Effector CD8-positive, alpha-beta T cell (primary cell): Measurements from ENCODE around the gene LUC7L3.

Source experiments
- DNase-seq: peaks from one replicate; lab custom pipeline; 2025; lab: John Stamatoyannopoulos, UW

Gene LUC7L3

DNA sequence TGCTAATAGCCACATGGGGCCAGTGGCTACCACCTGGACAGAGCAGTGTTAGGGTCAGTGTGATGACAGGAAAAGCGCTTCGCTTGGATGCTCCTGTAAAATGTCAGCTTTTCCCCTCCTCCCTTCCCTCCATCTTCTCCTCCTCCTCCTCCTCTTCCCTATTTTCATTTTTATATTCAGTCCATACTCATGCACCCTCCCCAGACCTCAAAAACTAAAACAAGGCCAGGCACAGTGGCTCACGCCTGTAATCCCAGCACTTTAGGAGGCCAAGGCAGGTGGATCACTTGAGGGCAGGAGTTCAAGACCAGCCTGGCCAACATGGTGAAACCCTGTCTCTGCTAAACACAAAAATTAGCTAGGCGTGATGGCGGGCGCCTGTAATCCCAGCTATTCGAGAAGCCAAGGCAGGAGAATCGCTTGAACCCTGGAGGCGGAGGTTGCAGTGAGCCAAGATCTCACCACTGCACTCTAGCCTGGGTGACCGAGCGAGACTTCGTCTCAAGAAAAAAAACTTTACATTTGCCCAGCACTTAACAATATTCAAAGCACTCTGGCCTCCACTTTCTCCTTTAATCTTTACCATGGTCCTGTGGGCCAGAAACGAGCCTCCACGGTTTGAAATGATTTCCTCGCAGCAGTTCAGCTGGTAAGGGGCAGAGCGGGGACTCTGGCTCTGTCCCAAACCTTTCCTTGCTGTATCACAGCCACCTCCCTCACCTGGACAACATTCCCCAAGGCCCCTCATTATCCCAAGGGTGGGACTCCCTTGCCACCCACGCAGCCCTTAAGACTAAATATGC, 33.5 kb upstream of the LUC7L3 start:
- DNase-seq: no peak

DNA sequence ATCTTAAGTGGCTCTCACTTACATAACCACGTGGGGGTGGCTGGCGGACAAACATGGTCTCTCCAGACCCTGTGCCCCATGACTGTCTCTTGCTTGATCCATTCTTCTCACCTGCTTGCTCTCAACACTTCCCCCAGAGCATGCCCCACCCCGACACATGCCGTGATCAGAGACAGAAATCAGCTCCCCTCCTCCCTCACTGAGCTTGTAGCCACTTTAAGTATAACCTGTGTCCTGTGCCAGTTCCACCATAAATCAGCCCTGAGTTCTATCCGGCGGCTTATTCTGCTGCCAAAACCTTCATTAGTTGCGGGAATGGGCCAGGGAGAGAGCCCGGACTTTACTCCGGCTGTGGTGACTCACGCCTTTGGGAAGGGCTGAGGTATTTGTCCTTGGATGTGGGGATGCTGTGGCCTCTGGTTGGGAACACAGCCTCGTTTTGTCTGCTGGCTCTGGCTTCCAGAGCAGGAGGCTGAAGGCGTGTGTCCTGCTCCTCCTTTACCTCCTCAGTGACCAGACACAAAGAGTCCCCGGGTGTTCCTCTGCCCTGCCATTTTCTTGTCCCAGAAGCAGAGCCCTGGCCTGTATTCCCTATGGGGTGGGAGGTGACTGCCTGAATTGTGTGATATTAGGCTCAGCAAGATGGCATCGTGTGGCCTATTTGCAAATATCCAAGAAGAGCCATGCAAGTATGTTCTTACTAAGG, 32.8 kb upstream of the LUC7L3 start:
- DNase-seq: no peak

DNA sequence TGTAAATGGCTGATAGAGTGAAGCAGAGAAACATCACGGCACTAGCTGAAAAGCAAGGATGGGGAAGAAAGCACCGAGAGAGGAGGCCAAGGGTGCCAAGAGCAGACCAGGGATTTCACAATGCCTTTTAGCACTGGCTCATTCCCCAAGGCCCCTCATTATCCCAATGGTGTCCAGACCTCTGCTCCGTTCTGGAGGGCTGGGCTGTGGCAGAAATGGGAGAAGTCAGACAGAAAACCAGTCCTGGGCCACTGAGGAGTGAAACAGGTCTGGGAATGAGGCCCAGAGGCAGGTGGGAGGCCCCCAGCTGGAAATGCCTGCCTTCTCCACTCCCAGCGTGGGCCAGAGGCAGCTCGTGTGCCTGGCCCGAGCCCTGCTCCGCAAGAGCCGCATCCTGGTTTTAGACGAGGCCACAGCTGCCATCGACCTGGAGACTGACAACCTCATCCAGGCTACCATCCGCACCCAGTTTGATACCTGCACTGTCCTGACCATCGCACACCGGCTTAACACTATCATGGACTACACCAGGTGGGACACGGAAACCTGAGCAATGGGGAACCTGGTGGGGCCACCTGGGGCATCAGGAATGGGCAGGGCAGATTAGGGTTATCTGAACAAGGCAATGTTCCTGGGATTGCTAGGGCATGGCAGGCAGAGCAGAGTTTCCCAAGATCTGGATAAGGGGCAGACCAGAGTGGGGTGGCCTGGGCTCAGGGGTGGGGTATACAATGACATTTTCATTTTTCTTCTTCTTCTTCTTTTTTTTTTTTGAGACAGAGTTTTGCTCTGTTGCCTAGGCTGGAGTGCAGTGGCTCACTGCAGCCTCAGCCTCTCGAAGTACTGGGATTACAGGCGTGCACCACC, 32.0 kb upstream of the LUC7L3 start:
- no peak for DNase-seq

DNA sequence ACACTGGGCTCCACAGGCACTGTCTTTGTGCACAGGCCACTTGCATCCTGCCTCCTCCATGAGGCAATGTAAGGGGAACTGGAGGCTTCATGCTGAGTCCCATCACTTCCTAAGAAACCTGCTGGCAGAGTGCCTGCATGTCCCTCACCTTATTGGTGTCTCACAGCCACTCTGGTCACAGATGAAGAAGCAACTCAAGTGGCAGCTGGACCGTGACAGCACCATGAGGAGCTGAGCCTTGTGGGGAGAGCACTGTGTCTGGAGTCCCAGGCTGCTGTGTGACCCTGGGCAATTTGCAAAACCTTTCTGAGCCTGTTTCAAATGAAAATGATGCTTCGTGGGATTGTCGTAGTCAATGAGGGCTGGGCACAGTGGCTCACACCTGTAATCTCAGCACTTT, 31.2 kb upstream of the LUC7L3 start:
- no peak for DNase-seq

DNA sequence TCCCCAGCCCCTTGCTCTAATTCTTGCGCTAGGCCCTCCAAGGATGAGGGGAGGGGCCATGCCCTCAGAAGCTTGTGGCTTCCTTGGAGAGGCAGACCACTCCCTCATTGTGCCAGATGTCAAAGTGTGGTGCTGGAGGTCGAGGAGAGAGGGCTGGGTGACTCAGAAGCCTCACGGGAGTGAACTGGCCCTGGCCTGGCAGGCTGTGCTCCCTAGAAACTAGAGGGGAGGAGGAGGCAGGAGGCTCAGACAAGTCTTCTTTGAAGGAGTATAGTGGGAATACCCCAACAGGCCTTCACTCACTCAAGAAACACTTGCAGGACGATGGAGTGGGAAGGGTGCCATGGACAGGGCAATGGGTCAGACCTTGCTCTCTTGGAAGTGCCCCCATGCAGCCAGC, 30.2 kb upstream of the LUC7L3 start:
- no peak for DNase-seq

DNA sequence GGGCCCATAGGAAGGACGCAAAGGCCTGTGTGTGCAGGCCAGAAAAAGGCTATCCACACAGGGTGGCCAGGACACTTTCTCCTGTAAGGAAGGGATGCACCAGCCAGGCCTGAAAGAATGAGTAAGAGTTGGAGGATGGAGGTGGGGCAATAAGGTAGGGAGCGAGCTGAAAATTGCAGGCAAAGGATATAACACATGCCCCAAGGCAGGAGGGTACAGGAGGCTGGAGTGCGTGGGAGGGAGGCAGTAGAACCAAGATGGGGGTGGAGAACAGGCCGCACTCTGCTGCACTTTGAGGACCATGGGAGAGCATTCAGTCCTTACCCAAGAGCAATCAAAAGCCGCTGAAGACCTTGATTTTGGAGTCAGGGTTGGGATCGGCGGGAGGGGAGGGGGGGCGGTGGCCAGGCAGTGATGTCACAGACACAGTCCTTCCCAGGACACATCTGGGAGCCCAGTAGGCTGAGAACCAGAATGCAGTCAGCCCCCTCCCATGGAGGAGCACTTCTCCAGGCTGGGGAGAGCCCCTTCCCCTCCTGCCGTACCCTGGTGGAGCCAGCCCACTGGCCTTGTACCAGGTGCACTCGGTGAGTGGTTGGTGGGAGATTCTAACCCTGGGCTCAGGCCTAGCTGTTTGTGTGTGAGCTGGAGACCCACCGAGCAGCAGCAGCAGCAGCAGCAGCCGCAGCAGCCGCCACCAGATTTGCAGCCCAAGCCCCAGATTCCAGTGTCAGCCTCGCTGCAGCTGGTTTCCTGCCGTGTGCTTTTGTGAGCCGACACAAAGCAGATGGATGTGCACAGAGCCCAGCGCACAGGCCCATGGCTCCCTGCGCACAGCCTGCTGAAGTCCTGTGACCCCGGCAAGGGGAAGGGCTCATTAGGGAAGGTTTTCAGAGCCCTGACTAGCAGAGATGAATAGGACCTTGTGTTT, 29.2 kb upstream of the LUC7L3 start:
- no peak for DNase-seq

DNA sequence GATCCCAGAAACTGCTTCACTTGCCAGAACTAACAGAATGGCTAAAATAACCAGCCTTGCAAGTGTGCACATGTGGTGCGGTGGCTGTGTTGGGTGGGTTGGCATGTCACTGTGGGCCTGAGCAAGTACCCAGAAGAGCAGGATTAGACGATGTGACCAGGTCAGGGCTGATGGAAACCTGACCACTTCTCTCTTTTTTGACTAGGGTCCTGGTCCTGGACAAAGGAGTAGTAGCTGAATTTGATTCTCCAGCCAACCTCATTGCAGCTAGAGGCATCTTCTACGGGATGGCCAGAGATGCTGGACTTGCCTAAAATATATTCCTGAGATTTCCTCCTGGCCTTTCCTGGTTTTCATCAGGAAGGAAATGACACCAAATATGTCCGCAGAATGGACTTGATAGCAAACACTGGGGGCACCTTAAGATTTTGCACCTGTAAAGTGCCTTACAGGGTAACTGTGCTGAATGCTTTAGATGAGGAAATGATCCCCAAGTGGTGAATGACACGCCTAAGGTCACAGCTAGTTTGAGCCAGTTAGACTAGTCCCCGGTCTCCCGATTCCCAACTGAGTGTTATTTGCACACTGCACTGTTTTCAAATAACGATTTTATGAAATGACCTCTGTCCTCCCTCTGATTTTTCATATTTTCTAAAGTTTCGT, 28.4 kb upstream of the LUC7L3 start:
- DNase-seq: no peak

DNA sequence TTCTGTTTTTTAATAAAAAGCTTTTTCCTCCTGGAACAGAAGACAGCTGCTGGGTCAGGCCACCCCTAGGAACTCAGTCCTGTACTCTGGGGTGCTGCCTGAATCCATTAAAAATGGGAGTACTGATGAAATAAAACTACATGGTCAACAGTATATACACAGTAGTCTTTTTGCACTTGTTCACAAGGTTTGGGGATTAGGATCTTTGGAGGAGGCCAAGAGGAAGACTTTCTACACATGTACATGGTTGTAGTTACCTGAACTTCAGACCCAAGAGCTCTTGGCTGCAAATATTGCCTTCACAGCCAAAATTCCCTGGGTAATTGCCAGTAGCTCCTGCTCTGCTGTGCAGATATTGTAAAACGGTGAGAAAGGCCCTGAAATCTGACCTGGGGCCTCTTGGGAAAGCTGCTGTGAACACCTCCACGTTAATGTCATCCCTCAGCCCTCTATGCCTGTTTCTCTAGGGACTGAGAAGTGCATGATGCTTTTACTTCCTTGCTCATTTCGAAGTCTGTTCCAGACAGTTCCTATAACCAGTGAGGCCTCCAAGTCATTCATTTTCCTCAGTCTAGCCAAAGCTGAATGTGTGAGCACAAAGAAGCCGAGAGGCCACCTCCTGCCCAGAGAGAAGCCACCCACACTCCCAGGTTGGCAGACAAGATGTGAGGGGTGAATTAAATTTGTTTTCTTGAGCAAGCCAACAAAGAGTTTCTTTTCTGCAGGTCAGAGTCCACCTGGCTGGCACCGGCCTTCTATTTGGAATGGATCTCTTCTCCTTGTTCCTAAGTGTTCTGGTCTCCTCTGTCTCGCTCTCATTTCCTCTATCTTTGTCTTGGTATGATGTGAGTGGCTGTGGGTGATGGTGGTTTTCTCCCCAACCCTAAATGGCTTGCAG, 27.6 kb upstream of the LUC7L3 start:
- no peak for DNase-seq

DNA sequence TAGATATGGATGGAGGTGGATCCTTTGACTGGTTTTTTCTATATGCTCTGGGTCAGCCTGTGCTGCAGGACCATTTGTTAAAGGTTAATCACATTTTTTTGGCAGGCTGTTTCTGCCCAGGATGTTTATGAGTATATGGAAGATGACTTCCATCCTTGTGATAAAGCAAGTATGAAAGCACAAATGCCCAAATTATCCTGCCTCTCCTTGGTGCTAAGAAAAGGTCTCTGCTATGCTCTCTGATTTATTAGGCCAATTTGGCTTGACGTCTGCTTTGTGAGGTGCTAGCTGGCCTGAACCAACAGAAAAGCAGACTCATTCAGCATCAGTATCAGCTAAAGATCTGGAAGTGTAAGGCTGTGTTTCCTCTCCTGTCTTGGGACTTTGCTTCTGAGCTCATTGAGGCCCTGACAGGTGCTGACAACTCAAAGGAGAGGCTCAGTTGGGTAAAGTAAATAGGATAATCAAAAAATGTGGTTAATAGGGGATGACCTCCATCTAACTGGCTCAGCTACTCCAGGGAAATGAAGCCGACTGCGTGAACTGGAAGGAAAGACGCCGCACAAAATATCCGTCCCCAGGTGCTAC, 26.9 kb upstream of the LUC7L3 start:
- DNase-seq: no peak

DNA sequence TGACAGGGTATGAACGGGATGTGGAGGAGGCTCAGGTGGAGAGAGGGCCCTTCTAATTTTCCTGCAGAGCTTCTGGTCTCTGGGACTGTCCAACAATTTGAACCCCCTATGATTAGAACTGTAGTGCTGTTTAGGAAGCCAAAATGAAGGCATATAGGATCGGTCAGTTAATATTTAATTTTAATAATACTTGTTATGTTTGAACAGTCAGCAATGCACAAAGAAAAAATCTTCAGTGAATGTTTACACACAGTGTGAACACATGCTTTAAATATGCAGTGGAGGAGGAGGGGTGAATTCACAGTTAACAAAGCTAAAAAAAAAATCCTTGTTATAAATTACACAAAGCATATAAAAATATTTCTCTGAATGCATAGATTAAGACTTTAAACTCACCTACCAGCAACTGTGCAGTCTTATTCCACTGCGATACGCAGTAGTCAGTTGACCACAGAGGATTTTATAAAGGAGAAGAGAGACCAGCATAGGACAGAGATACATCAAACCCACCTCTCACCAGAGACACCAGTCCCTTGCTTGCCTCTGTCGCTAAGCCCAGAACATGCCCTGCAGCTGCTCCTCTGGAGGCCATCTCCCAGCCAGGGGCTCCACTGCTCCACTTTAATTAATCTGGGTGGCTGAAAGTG, 26.2 kb upstream of the LUC7L3 start:
- DNase-seq: no peak

DNA sequence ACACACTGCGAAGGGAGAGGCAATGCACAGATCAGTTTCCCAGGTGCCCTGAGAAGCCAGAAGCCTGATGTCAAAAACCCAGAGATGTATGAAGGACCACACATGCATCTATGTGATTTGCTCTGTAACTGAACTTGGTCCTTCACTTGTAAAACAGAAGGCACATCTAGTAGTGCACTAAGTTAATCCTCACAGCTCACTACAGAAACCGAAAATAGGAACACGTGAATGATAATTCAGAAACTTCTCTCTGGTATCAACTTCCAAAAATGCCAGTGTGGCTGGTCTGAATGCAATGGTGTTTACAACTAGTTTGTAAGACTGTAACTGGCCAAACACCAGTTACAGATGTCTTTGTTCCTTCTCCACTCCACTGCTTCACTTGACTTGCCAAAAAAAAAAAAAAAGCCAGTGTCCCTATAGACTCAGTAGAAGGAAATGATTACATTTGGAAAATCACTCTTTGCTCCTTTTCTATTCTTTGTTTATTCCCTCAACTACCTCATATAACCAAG, 23.0 kb upstream of the LUC7L3 start:
- no peak for DNase-seq

DNA sequence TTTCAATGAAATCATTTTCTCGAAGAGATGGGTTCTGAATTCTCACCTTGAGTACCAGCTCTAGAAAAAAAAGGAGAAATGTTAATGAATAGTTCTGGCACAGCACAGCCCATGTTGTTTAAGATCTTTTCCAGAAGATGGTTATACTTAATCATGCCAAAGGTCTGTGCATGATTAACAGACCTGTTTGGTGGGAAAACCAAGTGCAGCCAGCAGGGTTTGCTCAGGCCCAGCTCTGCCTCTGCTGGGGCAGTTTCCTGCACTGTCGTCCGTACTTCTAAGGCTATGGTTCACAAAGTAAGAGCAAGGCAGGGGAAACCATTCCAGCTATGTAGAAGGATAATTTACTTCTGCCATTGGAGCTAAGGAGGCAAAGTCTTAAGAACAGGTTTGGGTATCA, 22.3 kb upstream of the LUC7L3 start:
- DNase-seq: no peak

DNA sequence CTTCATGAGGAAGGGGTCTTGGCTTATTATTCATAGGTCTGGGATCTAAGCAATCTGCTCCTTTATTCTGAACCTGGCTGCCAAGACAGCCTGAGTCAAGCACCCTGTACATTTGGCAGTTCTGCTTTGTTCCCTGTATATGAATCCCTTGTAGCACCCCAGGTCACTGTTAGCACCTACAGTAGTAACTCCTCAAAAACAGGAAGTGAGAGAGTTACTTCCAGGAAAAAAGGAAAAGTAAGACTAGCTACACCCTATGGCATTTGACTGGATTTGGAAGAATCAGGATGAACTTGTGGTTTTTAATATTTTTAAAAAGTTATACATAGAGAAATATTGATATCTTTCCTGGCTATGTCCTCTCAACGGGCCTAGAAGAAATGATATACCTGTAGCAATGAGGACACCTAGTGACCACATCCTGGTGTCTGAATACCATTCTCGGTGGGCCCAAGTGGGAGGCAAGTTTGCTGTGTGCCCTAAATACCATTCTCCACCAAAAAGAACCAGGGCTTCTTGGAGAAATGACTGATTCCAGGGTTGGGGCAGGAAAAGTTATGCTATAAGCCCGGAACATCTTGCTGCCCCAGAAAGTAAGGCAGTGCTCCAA, 21.6 kb upstream of the LUC7L3 start:
- no peak for DNase-seq

DNA sequence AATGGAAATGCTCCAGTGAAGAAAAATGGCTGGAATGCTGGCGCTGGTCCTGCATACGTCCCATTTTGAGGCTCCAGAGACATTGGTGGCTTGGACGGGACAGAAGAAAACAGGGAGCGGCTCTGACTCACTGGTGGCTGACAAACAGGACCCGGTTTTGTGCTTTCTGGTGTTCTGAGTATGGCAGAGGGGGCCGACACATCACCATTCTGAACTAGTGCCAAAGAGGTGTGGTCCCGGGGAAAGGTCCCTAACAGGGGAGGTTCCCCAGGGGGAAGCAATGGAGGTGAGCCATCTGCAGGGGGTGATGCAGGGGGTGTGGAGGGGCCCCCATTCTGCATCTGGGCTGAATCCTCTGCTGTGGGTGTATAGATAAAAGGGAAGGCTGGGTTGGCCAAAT, 20.0 kb upstream of the LUC7L3 start:
- DNase-seq: no peak

DNA sequence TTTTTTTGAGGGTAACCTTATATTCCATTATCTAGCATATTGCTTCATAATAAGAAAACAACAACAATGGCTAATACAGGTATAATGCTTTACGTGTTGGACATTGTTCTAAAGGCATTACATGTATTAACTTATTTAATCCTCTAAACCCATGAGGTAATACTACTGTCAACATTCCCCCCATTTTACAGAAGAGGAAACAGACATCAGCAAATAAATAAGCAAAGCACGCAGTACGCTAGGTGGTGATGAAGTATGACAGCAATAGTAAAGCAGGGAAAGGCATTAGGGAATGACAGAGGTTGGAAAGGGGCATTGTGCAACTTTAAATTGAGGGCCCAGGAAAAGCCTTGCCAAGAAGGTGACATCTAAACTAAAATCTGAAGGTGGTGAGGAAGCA, 16.2 kb upstream of the LUC7L3 start:
- DNase-seq: no peak

DNA sequence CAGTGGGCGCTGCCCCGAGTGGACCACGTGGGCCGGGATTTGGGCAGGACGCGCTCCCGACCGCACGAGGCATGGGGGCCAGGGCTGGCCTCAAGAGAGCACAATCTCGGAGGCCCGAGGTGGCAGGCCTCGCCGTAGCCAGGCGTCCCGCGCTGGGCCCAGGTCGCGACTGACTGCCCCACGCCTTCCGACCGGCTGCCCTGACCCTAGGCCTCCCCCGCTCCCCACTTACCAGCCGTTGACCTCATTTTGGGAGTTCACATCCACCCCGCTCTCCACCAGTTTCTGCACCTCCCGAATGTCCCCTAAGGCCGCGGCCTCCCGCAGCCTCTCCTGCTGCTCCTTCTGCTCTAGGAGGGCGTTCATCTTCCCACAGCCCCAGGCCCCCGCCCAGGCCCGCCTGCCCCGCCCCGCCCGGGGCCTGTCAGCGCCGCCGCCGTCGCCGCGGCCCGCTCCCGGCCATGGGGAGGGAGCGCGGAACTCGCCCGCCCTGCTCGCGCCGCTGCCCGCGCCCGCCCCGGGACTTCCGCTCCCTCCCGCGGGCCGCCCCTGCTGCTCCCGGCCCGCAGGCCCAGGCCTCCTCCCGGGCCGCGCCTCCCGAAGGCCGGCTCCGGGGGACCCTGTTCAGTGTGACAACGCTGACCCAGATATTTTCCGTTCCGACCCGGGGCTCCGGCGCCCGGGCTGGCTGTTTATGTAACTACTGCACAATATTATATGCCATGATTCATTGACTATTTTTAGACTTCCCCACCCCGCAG, 11.9 kb upstream of the LUC7L3 start, which contains the start of gene ANKRD40:
TSS of gene ANKRD40 (minus strand) at position 626 of the 761 bp plus-strand sequence. CDS start at position 366, 260 bp downstream.
- DNase-seq: peak; percentile 79
